ENCODE data around the gene PRDM1.

GRCh38 chr6:106046854-106047200 is 39.3 kb upstream of the PRDM1 start:
- TF ChIP-seq SUZ12 (IDR thresholded peaks at IDR 0.05; ENCODE audit: extremely low read depth, insufficient read depth, insufficient read length) (no peak), ZNF274 (IDR thresholded peaks at IDR 0.05; ENCODE audit: low read depth, low read length) (no peak), YY1 (IDR thresholded peaks at IDR 0.05; ENCODE audit: insufficient read depth, insufficient read length) (no peak)

Data from NT2/D1 (cell line).